Upper lobe of left lung (tissue), 6 donors: ENCODE data around the gene MED29. TPM values are rescaled to one million over a fixed set of nuclear protein-coding genes. Genes with fewer than 3 reads are reported as not detected.

ENCODE experiments used
- ATAC-seq, 2 donors: fragments of 200-7000 bp; cut with Tn5 transposase; one replicate each; pipeline ENCODE4 v1.9.1; 2022; ENCODE audit warnings: mild to moderate bottlenecking in 2 of 2, moderate library complexity in 2 of 2; ENCODE audit not compliant: low FRiP score in 2 of 2
- DNase-seq, 2 donors: peaks; one replicate each; pipeline ENCODE4 v3.0.0-alpha.2; 2019 to 2020
- H3K27ac ChIP-seq, 4 donors: fragments of 200-600 bp; sonication (generic); one replicate each; pipeline ENCODE4 v1.5.1; 2016 to 2019
- H3K27me3 ChIP-seq, 4 donors: fragments of 200-600 bp; sonication (generic); one replicate each; pipeline ENCODE4 v1.5.1; 2017 to 2019
- H3K36me3 ChIP-seq, 4 donors: fragments of 200-600 bp; sonication (generic); one replicate each; pipeline ENCODE4 v1.5.1; 2016 to 2019
- H3K4me1 ChIP-seq, 4 donors: fragments of 200-600 bp; sonication (generic); one replicate each; pipeline ENCODE4 v1.5.1; 2018 to 2019
- H3K4me3 ChIP-seq, 4 donors: fragments of 200-600 bp; sonication (generic); one replicate each; pipeline ENCODE4 v1.5.1; 2017 to 2019; ENCODE audit warnings: mild to moderate bottlenecking in 2 of 4, moderate library complexity in 1 of 4
- H3K9me3 ChIP-seq, 4 donors: fragments of 200-600 bp; sonication (generic); one replicate each; pipeline ENCODE4 v1.5.1; 2018 to 2019
- EP300 ChIP-seq, 4 donors: sonication (generic); formaldehyde crosslinking; IDR thresholded peaks; one replicate each; pipeline ENCODE4 v1.5.1; 2017; ENCODE audit warnings: antibody characterized with exemption in 4 of 4, control low read depth in 2 of 4
- POLR2A ChIP-seq, 4 donors: fragments of 450-650 bp; IDR thresholded peaks; one replicate each; pipeline ENCODE4 v1.5.1; 2016 to 2017; ENCODE audit warnings: antibody characterized with exemption in 4 of 4, mild to moderate bottlenecking in 2 of 4
- POLR2AphosphoS5 ChIP-seq, 2 donors: sonication (generic); formaldehyde crosslinking; IDR thresholded peaks; one replicate each; pipeline ENCODE4 v1.5.1; 2017; ENCODE audit warnings: antibody characterized with exemption in 2 of 2
- WGBS, 2 donors: methylation state at CpG; one replicate each; pipeline ENCODE4 v1.1.5; 2017 to 2018; 5-methylcytosine and 5-hydroxymethylcytosine counted together
- total RNA-seq, 6 donors: library from RNA; depleted of rRNA in 4 of 6; stranded (reverse); fragments of >200 nt in 4 of 6; gene quantifications; one replicate each; pipeline versions ENCODE4 v1.1.0 to v1.2.1, GENCODE V29; 2016 to 2021
- TF ChIP-seq, protein P1 (sequence below), 6 experiments: fragments of 450-650 bp in 4 of 6; fragments of 200-600 bp in 2 of 6; sonication (generic) in 2 of 6; IDR thresholded peaks; one replicate each; pipeline ENCODE4 v1.5.1; 2016 to 2019; ENCODE audit warnings: antibody characterized with exemption in 6 of 6
- donor health status: DM: no; HTN: no; CAD: no; lungs with moderate emphysema.
- donor health status: DM: no; HTN: yes; CAD: no; lungs with severe emphysema.

The MED29 gene
- total RNA-seq, 6 donors from 2014 or later = 18.9 to 51.1 (median 33.7) TPM

DNA sequence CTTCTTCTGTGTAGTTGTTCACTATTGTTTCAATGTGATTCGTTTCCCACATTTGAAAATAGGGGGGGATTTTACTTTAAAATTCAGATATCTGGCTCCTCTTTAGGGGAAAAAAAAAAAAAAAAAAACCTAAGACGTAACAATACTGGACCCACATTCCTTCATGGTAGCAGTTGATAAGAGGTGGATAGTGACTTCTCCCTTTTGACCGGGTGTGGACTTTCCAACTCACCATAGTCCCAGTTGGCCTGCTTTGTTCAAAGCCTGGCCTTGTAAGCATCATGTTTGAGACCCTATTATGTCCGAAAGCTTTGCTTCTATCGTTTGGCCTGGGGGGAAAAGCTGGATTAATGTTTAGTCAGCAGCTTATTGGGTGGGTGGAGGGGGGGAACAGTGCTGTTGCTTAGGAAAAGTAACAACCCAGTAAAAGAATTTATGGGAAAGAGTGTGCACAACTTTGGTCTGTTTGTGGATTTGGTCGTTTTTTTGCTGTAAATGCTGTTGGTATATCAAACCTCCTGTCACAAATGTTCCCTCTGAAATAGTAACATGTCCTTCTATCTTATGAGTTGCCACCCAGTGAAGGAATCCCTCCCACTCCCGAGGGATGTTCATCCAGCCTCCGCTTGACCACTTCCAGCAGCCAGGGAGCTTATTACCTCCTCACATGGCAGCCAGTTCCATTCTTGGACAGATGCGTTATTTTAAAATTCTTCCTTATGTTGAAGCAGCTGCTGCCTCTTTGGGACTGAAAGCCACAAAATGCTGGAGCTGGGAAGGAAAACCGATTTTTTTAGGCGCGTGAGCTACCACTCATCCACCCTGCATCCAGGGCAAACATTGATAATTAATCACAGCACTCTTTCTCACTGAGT is 38.6 kb upstream of the MED29 start:
- Histone ChIP-seq H3K36me3 (peaks cover 22 to 85% (median 41%) of the 10 kb centered on the region in 4 donors), H3K4me3 (no peak overlapping the region), H3K27me3 (no peaks in the 10 kb centered on the region), H3K9me3 (no peaks in the 10 kb centered on the region), H3K4me1 (peaks cover 0 to 8% (median 0%) of the 10 kb centered on the region in 4 donors), H3K27ac (no peak overlapping the region)
- TF ChIP-seq POLR2AphosphoS5 (IDR thresholded peaks at IDR 0.05) = no peak
- TF ChIP-seq, protein P1, sequence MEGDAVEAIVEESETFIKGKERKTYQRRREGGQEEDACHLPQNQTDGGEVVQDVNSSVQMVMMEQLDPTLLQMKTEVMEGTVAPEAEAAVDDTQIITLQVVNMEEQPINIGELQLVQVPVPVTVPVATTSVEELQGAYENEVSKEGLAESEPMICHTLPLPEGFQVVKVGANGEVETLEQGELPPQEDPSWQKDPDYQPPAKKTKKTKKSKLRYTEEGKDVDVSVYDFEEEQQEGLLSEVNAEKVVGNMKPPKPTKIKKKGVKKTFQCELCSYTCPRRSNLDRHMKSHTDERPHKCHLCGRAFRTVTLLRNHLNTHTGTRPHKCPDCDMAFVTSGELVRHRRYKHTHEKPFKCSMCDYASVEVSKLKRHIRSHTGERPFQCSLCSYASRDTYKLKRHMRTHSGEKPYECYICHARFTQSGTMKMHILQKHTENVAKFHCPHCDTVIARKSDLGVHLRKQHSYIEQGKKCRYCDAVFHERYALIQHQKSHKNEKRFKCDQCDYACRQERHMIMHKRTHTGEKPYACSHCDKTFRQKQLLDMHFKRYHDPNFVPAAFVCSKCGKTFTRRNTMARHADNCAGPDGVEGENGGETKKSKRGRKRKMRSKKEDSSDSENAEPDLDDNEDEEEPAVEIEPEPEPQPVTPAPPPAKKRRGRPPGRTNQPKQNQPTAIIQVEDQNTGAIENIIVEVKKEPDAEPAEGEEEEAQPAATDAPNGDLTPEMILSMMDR (IDR thresholded peaks at IDR 0.05) = no peak
- no peak for TF ChIP-seq EP300 (IDR thresholded peaks at IDR 0.05)
- TF ChIP-seq POLR2A (IDR thresholded peaks at IDR 0.05) = no peak
- ATAC-seq = peak in 1 of 2 donors; percentile 44
- DNase-seq = no peak
- WGBS, 2 donors = 84 to 86% methylated on average over 12 of the region's 12 CpGs

DNA sequence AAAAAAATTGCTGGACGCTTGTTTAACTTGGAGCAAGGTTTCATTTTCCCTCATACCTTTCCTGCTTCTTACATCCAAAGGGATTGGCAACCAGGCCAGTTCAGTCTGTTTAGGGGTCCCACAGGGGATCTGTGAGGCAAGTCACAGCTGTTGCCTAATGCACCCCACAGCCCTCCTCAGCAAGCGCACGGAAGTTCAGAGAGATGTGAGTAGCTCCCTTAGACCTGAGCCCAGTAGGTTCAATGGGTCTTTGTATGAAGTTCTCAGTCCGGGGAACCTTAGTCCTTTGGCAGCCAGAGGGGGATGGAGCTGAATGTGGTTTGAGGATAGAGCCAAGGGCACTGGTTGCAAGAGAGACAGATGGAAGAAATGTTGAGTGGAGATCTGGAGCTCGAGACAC is 35.9 kb upstream of the MED29 start:
- ATAC-seq = no peak
- Histone ChIP-seq H3K4me1 (no peaks in the 10 kb centered on the region), H3K36me3 (peaks cover 38 to 92% (median 61%) of the 10 kb centered on the region in 4 donors), H3K27me3 (no peaks in the 10 kb centered on the region), H3K9me3 (no peaks in the 10 kb centered on the region), H3K27ac (no peak overlapping the region), H3K4me3 (no peak overlapping the region)
- no peak for DNase-seq
- TF ChIP-seq, protein P1 (IDR thresholded peaks at IDR 0.05) = no peak
- TF ChIP-seq POLR2AphosphoS5 (IDR thresholded peaks at IDR 0.05) = no peak
- no peak for TF ChIP-seq EP300 (IDR thresholded peaks at IDR 0.05)
- TF ChIP-seq POLR2A (IDR thresholded peaks at IDR 0.05) = no peak
- WGBS, 2 donors = 94% methylated on average over 5 of the region's 5 CpGs

DNA sequence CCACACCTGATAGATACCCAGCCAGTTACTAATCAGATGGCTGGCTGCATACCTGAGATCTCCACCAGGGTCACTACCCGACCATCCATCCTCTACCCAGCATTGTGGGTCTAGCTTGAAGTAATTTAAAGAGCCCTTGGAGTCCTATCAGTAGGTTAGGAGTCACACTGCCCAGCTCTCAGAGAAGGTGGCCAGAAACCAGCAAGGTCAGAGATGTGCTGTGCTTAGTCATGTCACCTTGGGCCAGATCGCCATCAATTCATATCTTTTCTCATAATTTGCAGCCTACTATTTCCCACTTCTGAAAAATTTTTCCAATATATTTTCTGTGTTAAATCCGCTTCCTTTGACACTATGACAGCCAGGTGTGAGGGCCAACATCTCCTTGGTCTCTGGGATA is 35.1 kb upstream of the MED29 start:
- Histone ChIP-seq H3K4me1 (no peaks in the 10 kb centered on the region), H3K27me3 (no peaks in the 10 kb centered on the region), H3K27ac (no peak overlapping the region), H3K36me3 (peaks cover 41 to 95% (median 69%) of the 10 kb centered on the region in 4 donors), H3K4me3 (no peak overlapping the region), H3K9me3 (no peaks in the 10 kb centered on the region)
- ATAC-seq (no peak), DNase-seq (no peak)
- WGBS, 2 donors = 73 to 93% methylated on average over 3 of the region's 3 CpGs
- TF ChIP-seq EP300 (IDR thresholded peaks at IDR 0.05) (no peak), POLR2A (IDR thresholded peaks at IDR 0.05) (no peak), POLR2AphosphoS5 (IDR thresholded peaks at IDR 0.05) (no peak)
- TF ChIP-seq, protein P1 (IDR thresholded peaks at IDR 0.05) = no peak

DNA sequence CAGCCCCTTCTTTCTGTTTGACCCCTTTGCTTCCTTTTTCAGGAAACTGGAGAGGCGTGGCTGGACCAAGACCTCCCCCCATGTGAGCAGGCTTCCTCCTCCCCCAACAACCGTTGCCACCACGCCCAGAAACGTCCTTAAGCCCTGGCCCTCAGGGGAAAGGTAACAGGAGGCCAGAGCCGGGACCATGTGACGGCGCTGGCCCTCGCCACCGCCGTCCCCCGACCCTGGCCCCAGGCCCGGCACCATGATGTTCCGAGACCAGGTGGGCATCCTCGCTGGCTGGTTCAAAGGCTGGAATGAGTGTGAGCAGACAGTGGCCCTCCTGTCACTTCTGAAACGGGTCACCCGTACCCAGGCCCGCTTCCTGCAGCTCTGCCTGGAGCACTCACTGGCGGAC is 34.5 kb upstream of the MED29 start:
- TF ChIP-seq, protein P1 (IDR thresholded peaks at IDR 0.05) = no peak
- TF ChIP-seq EP300 (IDR thresholded peaks at IDR 0.05) (no peak), POLR2AphosphoS5 (IDR thresholded peaks at IDR 0.05) (no peak), POLR2A (IDR thresholded peaks at IDR 0.05) (no peak)
- no peak for DNase-seq
- ATAC-seq = peak in 1 of 2 donors; percentile 60
- Histone ChIP-seq H3K27me3 (no peaks in the 10 kb centered on the region), H3K27ac (no peak overlapping the region), H3K4me1 (no peaks in the 10 kb centered on the region), H3K36me3 (peaks cover 41 to 100% (median 73%) of the 10 kb centered on the region in 4 donors), H3K9me3 (no peaks in the 10 kb centered on the region), H3K4me3 (no peak overlapping the region)
- 84 to 87% methylated on average over 10 to 18 of the region's 18 CpGs for WGBS, 2 donors
